Stimulated activated naive CD4-positive, alpha-beta T cell treated with Interleukin-2 at 50 U/mL for 16 hours (primary cell): ENCODE data around the gene ITGA4.

Experiments
- DNase-seq: peaks from one replicate; lab custom pipeline; 2025; lab: John Stamatoyannopoulos, UW

The ITGA4 gene

DNA sequence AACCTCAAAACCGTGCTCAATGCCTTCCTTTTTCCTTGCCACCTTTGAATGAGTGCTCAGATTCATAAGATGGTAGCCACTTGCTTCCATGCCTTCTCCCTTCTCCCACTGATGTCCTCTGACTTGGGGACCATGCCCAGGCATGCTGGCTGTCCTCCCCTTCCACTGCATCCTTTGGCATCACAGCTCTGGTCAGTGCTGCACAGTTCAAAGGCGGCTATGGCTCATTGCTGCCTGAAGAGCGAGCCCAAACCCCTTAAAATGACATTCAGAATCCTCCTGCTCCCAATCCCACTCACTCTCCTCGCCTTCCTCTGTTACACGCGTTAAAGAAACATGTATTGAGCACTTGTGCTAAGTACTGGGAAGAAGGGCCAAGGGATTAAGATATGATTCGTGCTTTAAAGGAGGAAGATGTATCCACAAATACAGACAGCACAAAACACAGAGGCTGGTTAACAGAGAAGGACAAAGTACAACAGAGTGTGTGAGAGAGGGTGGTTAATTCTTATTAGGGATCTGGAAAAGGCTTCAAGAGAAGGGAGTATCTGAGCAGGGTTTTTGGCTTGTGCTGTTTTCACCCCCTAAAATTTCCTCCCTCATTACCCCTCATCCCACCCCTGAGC is 118.0 kb downstream of the ITGA4 start:
- no peak for DNase-seq

DNA sequence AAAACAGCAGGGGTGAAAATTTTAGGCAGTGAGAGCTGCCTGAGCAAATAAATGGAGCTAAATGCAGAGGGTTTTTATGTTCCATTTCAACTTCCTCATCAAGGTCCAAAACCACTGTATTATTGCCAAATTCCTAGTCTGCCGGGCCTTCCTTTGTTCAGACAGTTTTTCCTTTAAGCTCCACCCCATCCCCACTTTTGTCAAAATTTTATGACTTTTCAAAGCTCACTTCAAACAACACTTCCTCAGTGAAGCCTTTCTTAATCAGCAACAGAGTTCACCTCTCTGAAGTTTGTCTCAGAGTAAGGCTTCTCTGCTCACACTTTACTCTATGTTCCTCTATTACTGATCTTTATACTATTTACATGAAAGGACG is 118.5 kb downstream of the ITGA4 start:
- DNase-seq, result no peak

DNA sequence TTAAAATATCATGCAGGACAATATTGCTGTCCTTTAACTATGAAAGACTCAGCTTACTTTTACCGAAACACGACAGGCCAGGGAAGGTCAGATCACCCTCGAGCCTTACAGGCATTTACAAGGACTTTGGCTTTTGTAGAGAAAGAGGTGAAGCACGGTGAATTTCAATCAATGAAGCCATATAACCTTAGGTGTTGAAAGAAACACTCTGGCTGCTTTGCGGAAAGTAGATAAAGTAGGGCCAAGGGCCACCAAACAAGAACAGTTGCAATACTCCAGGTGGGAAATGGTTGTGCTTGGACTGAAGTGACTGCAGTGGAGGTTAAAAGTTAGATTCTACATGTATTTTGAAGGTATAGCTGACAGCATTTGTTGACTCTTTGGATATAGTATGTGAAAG is 119.2 kb downstream of the ITGA4 start:
- no peak for DNase-seq

DNA sequence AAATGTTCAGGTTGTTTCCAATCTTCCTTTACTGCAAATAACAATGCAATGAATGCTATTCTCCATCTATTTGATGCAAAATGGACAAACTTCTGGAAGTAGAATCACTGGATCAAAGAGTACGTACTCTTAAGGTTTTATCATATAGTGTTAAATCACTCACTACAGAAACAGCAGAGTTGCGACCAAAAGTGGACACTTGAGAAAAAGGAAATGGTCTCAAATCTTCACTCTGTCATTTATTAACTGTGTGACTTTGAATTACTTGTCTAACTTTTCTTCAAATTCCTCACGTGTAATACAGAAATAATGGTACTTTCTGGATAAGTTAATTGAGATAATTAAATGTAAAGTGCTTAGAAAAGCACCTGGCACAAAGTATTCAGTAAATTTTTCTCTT is 121.6 kb downstream of the ITGA4 start:
- DNase-seq, result no peak

DNA sequence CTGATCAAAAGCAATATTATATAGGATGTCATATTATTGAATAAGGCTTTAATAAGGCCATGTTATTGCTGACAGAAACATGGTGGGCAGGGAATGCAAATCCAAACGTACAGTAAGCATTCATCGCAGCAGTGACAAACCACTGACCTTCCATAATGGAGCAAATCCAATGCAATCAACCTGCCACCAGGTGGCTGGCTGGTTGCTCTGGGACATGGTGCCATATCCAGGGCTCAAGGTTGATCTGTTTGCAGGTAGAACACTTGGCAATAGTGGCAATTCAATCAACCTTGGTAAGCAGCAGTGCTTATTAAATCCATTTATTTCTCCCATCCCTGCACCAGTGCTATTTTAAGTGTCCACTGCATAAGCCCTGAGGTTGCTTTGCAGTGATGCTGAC is 124.3 kb downstream of the ITGA4 start:
- DNase-seq, result no peak

DNA sequence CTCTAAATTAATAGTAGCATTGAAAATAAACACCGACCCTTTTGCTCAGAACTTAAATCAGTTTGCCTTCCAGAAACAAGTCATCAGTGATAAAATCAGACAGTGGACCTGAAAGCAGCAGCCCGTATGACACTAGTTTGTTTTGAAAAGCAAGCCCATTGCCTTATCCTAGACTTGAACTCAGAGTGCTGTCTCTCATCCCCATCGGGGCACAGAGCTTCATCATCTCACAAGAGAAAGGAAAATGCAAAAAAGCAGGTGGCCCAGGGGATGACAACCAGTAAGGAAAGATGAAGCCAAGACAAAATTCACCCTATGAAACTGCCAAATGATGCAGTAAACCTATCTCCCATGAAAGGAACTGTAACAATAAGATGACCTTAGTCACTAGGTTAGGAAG is 128.5 kb downstream of the ITGA4 start:
- no peak for DNase-seq
